ENCODE measurements around the gene ADGRA3.

GRCh38 chr4:22345678-22346077, 170.2 kb downstream of the ADGRA3 start:
- no peak for TF ChIP-seq CTCF (conservative IDR thresholded peaks at IDR 0.05; ENCODE audit: low read length)
- TF ChIP-seq EZH2phosphoT487 (IDR thresholded peaks at IDR 0.05; ENCODE audit: borderline replicate concordance, low read depth, low read length): no peak

Data from OCI-LY7 (cell line).